HEK293T (cell line): Measurements from ENCODE around the gene PPL.

Experiments
- ARNT ChIP-seq: fragments of 450-650 bp; IDR thresholded peaks from 2 replicates; pipeline ENCODE4 v1.6.1; 2017; ENCODE audit warnings: mild to moderate bottlenecking
- BHLHE40 ChIP-seq: fragments of 450-650 bp; IDR thresholded peaks from 2 replicates; pipeline ENCODE4 v1.6.1; 2016; ENCODE audit warnings: mild to moderate bottlenecking, moderate library complexity, borderline replicate concordance
- FOXA1 ChIP-seq: fragments of 450-650 bp; IDR thresholded peaks from 2 replicates; pipeline ENCODE4 v1.6.1; 2016; ENCODE audit warnings: mild to moderate bottlenecking
- FOXK2 ChIP-seq: fragments of 450-650 bp; IDR thresholded peaks from 2 replicates; pipeline ENCODE4 v1.6.1; 2016; ENCODE audit warnings: mild to moderate bottlenecking
- FOXM1 ChIP-seq: fragments of 450-650 bp; IDR thresholded peaks from 2 replicates; pipeline ENCODE4 v1.6.1; 2017; ENCODE audit warnings: mild to moderate bottlenecking, borderline replicate concordance
- SP1 ChIP-seq: fragments of 450-650 bp; IDR thresholded peaks from 2 replicates; pipeline ENCODE4 v1.6.1; 2017

GRCh38 chr16:4846901-4847773, 89.8 kb downstream of the PPL start, which contains the start of the genes GLYR1 and UBN1:
- no peak for TF ChIP-seq FOXM1
- TF ChIP-seq FOXA1, result no peak
- no peak for TF ChIP-seq BHLHE40
- TF ChIP-seq SP1, result no peak
- no peak for TF ChIP-seq FOXK2
- TF ChIP-seq ARNT, result no peak
